Dedifferentiated amniotic fluid mesenchymal stem cell (primary cell): ENCODE results near the gene AHNAK2.
A peak's percentile ranks its signal among the peaks of the same experiment; 100 is the strongest.

Experiments used
- DNase-seq: peaks from one replicate; pipeline ENCODE4 v3.0.0-alpha.2; 2016; ENCODE audit errors: extremely low spot score

Gene AHNAK2

DNA sequence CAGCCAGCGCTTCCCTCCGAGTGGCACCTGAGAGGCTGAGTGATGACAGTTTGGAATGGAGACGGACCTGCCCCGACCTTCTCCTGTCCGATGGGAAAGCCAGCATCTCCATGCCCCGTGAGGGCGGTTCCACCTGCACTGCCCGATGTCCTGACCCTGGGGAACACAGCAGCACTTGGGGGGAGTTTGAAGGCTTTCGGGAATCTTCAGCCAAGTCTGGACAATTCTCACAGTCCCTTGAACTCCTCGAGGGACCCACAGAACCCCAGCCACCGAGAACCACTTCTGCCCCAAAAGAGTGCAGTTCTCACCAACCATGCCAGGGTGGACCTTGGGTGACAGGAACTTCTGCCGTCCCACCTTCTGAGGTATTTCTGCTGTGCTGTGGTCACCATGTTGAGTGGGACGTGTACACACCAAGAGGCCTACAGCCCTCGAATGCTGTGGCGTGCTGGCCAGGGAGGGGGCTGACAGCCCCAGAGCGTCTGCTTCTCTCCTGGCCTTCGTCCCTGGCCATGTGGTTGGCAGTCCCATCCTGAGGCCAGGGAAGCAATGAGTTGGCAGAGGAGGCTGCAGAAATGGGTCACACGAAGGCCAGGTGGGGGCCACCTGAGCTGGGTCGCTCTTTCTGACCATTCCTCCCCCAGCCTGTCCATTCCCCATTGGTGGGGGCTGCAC, 8.5 kb upstream of the AHNAK2 start:
- no peak for DNase-seq

DNA sequence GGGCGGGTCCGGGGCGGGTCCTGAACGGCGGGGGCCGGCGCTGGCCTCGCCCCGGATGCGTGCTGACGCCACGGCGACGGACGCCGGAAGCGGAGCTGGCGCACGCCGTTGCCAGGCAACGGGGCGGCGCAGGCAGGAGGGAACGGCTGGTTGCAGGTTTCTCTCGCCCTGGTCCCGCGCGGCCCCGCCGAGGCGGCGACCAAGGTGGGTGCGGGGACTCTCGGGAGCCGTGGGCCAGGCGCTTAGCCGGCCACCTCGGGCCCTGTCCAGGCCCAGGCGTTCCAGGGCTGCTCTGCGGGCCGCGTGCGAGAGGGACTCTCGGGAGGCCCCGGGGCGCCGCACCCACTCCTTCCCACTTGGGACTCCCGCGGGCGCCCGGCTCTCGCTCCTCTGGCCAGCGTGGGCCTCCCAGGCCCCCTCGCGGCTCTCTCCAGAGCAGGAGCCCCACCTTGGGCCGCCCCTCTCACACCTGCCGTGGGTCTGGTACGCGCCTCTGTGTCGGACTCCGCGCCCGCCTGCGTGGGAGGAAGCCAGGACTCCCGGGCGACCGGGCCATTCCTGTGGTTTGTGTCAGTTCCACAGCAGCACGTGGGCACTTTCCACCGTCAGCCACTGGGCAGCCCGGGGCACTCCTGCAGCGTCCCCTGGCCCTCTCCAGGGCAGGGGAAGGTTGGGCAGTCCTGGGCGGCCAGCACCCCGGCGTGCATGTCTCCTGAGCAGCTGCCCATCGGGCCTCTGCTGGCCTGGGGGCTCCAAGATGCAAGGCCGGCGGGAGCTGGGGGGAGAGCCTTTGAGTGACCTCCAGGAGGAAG, 7.7 kb upstream of the AHNAK2 start, which contains the start of gene CLBA1:
Gene CLBA1 (plus strand): TSS at position 114 of the 812 bp plus-strand sequence. CDS start 644 bp downstream, at position 758.
- DNase-seq: peak; percentile 67

GRCh38 chr14:104984056-104984894, 6.1 kb upstream of the AHNAK2 start:
- no peak for DNase-seq

GRCh38 chr14:104983231-104983721, 5.1 kb upstream of the AHNAK2 start:
- no peak for DNase-seq

GRCh38 chr14:104982548-104983230, 4.5 kb upstream of the AHNAK2 start:
- DNase-seq: no peak

DNA sequence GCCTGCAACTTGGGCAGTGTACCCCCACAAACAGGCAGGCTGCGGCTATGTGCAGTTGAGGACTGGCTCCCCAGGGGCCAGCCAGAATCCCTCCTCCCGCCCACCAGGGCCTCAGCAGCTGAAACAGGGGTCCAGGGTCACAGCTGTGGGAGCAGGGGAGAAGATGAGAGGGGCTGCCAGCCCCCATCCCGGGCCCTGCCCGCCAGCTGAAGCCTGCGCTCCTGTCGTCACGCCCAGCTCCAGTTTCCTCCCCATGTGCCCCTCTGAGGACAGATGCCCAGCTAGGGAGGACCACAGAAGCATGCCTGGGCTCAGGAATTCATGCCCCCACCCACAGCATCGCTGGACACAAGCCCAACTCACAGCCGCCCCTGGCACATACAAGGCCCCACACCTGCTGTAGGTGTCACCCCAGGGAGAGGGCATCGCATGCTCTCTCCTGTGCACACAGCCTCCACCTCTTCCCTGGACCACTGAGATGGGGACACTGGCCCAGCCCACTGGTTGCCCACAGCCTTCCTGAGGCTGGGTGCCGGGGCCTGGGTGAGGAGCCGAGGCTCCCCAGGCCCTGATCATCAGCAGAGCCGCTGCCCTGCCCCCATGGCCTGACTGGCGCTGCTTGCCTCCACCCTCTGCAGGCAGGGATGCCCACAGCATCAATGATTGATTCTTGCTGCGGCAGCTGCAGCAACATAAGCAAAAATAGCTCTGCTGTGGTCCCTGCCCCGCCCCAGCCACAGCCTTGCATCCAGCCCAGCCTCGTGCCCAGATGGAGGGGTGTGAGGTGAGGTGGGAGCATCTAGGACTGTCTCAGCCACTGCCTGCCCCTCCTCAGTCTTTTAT, 3.7 kb upstream of the AHNAK2 start:
- no peak for DNase-seq

- no peak for DNase-seq
Observed at GRCh38 chr14:104980611-104981531, 2.7 kb upstream of the AHNAK2 start.

DNA sequence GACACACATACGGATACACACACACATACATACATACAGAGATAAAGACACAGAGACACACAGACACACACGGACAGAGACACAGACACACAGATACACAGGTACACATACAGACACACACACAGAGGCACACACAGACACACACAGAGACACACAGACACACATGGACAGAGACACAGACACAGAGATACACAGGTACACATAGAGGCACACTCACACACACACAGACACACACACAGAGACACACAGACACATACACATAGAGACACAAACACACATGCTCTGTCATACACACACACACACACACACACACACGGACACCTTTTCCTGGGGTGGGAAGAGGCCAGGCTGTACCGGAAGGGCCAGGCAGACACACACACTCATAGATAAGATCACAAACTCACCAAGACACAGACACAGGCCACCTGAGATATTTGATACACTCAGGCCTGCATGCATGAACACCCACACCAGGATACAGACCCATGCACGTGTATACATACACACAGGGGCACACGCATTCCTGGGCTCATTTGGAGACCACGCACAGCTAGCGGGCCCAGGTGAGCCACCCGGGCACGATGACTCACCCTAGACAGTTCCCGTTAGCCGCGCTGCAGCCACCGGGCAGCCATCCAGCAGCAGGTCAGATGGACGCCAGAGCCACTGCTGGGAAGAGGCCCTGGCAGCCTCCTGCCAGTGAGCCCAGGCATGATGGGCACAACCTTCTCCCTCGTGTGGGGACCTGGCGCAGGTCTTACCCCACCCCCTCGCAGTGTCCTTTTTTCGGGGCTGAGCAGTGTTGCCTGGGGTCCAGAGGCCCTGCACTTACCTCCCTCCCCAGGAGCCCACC, 1.8 kb upstream of the AHNAK2 start:
- no peak for DNase-seq

GRCh38 chr14:104978746-104979691, 845 bp upstream of the AHNAK2 start:
- no peak for DNase-seq

DNA sequence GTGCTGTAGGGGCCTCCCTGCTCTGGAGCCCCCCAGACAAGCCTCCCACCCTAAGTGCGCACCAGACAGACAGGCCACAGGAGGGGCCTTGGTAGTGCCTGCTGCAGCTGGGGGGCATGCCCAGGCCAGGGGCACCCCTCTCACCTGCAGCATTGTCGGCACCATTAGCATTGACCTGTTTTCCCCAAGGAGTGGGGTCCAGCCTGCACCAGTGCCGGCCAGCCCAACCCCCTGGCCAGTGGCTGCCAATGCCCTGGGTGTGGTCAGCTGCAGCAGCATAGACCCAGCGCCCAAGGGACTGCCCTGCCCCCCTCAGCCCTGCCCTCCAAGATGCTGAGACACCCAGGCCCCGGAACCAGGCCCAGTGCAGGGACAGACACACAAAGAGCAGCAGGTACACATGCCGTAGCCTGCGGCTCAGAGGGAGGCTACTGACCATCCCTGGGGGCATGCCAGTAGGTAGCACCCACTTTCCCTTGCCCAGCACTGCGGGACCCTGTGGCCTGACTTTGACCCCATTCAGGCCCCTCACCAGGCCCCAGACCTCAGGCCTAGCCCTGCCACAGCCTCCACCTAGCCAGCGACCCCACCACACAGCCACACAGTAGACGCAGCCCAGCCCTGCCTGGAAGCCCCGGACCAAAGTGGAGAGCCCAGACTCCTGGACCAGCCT, 1.0 kb downstream of the AHNAK2 start:
- no peak for DNase-seq

- peak; percentile 54 for DNase-seq
Observed at GRCh38 chr14:104976198-104977007, 1.8 kb downstream of the AHNAK2 start.

GRCh38 chr14:104975481-104976197, 2.5 kb downstream of the AHNAK2 start:
- DNase-seq: no peak

DNA sequence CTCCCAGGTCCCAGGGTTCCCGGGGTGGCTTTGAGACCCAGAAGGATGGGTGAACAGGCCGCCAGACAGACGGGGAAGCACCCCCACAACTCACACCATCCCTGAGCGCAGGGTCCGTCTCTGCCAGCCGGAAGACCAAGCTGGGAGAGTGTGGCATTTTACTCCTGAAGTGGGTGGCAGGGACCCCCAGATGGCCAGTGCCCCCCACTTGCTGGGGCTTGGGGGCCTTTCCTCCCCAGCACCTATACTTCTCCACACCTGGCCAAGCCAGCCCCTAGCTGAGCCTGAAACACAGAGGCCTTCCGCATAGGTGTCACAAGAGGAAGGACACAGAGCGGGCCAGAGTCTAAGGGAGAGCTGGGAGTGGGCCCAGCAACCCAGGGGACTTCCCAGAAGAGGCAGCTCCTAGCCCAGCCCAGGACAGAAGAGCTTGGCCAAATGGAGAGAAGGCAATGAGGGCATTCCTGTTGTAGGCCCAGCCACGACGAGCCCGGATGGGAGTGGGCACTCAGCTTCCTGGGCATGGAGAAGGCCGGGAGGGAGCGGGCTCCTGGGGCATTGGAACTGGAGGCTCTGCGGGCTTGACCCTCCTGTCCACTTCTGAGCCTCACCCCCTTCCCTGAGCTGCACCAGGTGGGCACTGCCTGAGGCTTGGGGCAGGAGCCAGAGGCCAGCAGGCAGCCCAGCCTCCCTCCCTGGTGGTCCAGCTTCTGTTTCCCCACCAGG, 3.3 kb downstream of the AHNAK2 start:
- no peak for DNase-seq

- DNase-seq: no peak
Observed at GRCh38 chr14:104974146-104974541, 4.0 kb downstream of the AHNAK2 start.
